Measurements from ENCODE around the gene PHLPP1.

The PHLPP1 gene

GRCh38 chr18:62974928-62975675 lies 259.8 kb downstream of the PHLPP1 start:
- no peak overlapping the region for H3K27ac ChIP-seq
- no peak overlapping the region for H2AFZ ChIP-seq (ENCODE audit: low read depth)
- H3K27me3 ChIP-seq (ENCODE audit: insufficient read depth, low read depth), result no peaks in the 10 kb centered on the region
- no peak for TF ChIP-seq CTCF (conservative IDR thresholded peaks at IDR 0.05; ENCODE audit: low read depth, low read length)
- no peaks in the 10 kb centered on the region for H3K79me2 ChIP-seq (ENCODE audit: insufficient read depth, low read depth)
- no peak overlapping the region for H3K4me3 ChIP-seq (IDR thresholded peaks at IDR 0.05; ENCODE audit: insufficient read depth, low read depth, low read length)
- H4K20me1 ChIP-seq (ENCODE audit: insufficient read depth), result no peaks in the 10 kb centered on the region
- H3K4me2 ChIP-seq, result no peak overlapping the region
- no peaks in the 10 kb centered on the region for H3K36me3 ChIP-seq (ENCODE audit: insufficient read depth)
- H3K4me1 ChIP-seq (ENCODE audit: low read depth, poor library complexity, severe bottlenecking), result no peaks in the 10 kb centered on the region
- H3K9ac ChIP-seq, result no peak overlapping the region

GRCh38 chr18:62975785-62976184 lies 260.4 kb downstream of the PHLPP1 start:
- Histone ChIP-seq H4K20me1 (ENCODE audit: insufficient read depth) (no peaks in the 10 kb centered on the region), H3K4me1 (ENCODE audit: low read depth, poor library complexity, severe bottlenecking) (no peaks in the 10 kb centered on the region), H2AFZ (ENCODE audit: low read depth) (no peak overlapping the region), H3K9ac (no peak overlapping the region), H3K36me3 (ENCODE audit: insufficient read depth) (no peaks in the 10 kb centered on the region), H3K79me2 (ENCODE audit: insufficient read depth, low read depth) (no peaks in the 10 kb centered on the region), H3K4me3 (IDR thresholded peaks at IDR 0.05; ENCODE audit: insufficient read depth, low read depth, low read length) (no peak overlapping the region), H3K4me2 (no peak overlapping the region), H3K27me3 (ENCODE audit: insufficient read depth, low read depth) (no peaks in the 10 kb centered on the region), H3K27ac (no peak overlapping the region)
- TF ChIP-seq CTCF (conservative IDR thresholded peaks at IDR 0.05; ENCODE audit: low read depth, low read length), result no peak

- H3K9ac ChIP-seq, result no peak overlapping the region
- no peaks in the 10 kb centered on the region for H3K27me3 ChIP-seq (ENCODE audit: insufficient read depth, low read depth)
- no peaks in the 10 kb centered on the region for H4K20me1 ChIP-seq (ENCODE audit: insufficient read depth)
- no peak overlapping the region for H3K4me3 ChIP-seq (IDR thresholded peaks at IDR 0.05; ENCODE audit: insufficient read depth, low read depth, low read length)
- no peaks in the 10 kb centered on the region for H3K4me1 ChIP-seq (ENCODE audit: low read depth, poor library complexity, severe bottlenecking)
- H3K27ac ChIP-seq, result no peak overlapping the region
- no peak for TF ChIP-seq CTCF (conservative IDR thresholded peaks at IDR 0.05; ENCODE audit: low read depth, low read length)
- no peaks in the 10 kb centered on the region for H3K36me3 ChIP-seq (ENCODE audit: insufficient read depth)
- no peaks in the 10 kb centered on the region for H3K79me2 ChIP-seq (ENCODE audit: insufficient read depth, low read depth)
- no peak overlapping the region for H2AFZ ChIP-seq (ENCODE audit: low read depth)
- no peak overlapping the region for H3K4me2 ChIP-seq
Measured at GRCh38 chr18:62976227-62976626, 260.9 kb downstream of the PHLPP1 start.

- H3K36me3 ChIP-seq (ENCODE audit: insufficient read depth), result no peaks in the 10 kb centered on the region
- H4K20me1 ChIP-seq (ENCODE audit: insufficient read depth), result no peaks in the 10 kb centered on the region
Measured at GRCh38 chr18:62977512-62977911, 262.2 kb downstream of the PHLPP1 start.

More at GRCh38 chr18:62977512-62977911, 262.2 kb downstream of the PHLPP1 start:
- no peaks in the 10 kb centered on the region for H3K79me2 ChIP-seq (ENCODE audit: insufficient read depth, low read depth)
- H3K27ac ChIP-seq, result no peak overlapping the region
- H3K27me3 ChIP-seq (ENCODE audit: insufficient read depth, low read depth), result no peaks in the 10 kb centered on the region
- no peak overlapping the region for H3K9ac ChIP-seq
- no peak for TF ChIP-seq CTCF (conservative IDR thresholded peaks at IDR 0.05; ENCODE audit: low read depth, low read length)
- no peak overlapping the region for H2AFZ ChIP-seq (ENCODE audit: low read depth)
- no peak overlapping the region for H3K4me2 ChIP-seq
- no peaks in the 10 kb centered on the region for H3K4me1 ChIP-seq (ENCODE audit: low read depth, poor library complexity, severe bottlenecking)
- no peak overlapping the region for H3K4me3 ChIP-seq (IDR thresholded peaks at IDR 0.05; ENCODE audit: insufficient read depth, low read depth, low read length)

All from KMS-11 (cell line).